Stimulated activated CD8-positive, alpha-beta memory T cell treated with anti-CD3 and anti-CD28 coated beads, Interleukin-15, amount 100 ng/mL, for 48 hours (primary cell): ENCODE data around the gene C3orf22.
"Not testable (repeated sequence)": the region's sequence is repeated elsewhere in the genome, so short reads cannot be mapped to it uniquely, and the experiment has no call there.

ENCODE experiments used
- DNase-seq, 2 donors: peaks; one replicate each; pipeline ENCODE4 v3.0.0-alpha.2; 2020; ENCODE audit warnings: low read depth in 2 of 2

C3orf22 gene, protein sequence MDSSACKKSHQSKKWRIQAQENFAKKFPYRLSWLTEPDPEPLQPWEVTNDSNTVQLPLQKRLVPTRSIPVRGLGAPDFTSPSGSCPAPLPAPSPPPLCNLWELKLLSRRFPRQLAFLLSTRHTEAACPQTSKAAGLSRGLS

GRCh38 chr3:126558336-126559071 lies at the start of gene C3orf22:
Gene C3orf22, minus strand, starts transcription at chr3:126558932. Its CDS starts 5,542 bp downstream, at chr3:126553390.
- DNase-seq = no peak

DNA sequence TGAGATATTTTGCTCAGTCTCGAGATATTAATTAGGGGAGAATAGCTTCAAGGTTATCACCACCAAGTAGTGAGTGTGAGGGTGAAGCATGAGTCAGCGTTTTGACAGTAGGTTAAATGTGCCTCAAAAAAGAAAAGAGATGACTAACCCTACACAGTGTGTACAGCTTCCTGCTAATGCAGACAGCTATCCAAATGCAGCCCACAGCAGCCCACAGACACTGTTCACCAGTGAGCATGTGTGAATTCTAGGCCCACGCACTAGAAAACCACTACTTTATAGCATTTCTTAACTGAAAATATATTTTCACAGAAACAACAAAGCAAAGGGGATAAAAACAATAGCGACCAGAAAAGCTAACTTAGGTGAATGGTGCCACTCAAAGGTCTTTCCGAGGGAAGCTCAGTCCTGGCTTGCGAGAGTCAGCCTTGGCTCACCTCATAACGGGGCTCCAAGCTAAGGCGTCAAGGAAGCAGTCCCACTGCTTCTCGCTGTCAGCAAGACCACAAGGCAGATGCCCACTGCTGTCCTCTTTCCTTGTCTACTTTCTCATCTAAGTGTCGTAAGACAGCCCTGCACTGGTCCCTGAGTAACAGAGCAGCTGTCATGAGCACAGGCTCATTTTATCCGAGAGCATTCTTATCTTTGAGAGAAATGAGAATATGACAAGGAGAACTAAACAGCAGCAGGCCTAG lies 48.6 kb upstream of the C3orf22 start:
- DNase-seq = peak in 1 of 2 donors; percentile 5

GRCh38 chr3:126606001-126606400 lies 47.3 kb upstream of the C3orf22 start:
- DNase-seq = no peak

DNA sequence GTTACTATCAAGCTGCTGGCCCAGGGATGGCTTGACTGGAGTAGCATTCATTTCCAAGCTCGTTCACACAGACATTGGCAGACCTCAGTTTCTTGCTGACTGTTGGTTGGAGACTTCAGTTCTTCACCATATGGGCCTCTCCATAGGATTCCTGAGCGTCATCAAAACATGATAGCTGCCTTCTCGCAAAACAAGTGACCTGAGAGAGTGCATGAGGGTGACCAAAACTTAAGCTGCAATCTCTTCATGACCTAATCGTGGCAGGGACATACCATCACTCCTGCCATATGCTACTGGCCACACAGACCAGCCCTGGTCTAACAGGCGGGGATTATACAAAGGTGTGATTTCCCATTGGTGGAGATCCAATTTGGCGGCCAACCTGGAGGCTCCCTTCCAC lies 46.0 kb upstream of the C3orf22 start:
- no peak for DNase-seq

- no peak for DNase-seq
These were observed 40.4 kb upstream of the C3orf22 start for GRCh38 chr3:126599101-126599500.

- DNase-seq = not testable (repeated sequence)
These were observed 36.7 kb upstream of the C3orf22 start for GRCh38 chr3:126595479-126595878.

GRCh38 chr3:126591515-126591914 lies 32.8 kb upstream of the C3orf22 start:
- DNase-seq = not testable (repeated sequence)

- DNase-seq = no peak
These were observed 23.6 kb upstream of the C3orf22 start for GRCh38 chr3:126582311-126582710.

- no peak for DNase-seq
These were observed 22.8 kb upstream of the C3orf22 start for GRCh38 chr3:126581569-126581968.

GRCh38 chr3:126580746-126581145 lies 22.0 kb upstream of the C3orf22 start:
- no peak for DNase-seq

DNA sequence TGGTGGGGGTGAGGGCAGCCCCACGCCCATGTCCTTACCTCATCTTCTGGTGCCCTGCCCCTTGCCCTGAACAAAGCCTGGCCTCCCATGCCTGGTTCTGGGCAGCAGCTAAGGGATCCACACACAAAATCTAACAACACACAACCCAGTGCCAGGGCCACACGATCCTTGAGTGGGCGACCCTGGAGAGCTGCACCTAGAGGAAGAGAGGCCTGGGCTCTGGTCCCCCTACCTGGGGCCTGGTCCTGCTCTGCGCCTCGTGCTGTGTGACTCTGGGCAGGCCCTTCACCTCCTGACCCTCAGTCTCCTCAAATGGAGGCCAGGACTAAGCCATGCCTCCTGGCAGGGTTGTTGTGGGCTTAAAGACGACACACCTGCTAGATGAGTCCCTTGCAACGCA lies 20.0 kb upstream of the C3orf22 start:
- no peak for DNase-seq

GRCh38 chr3:126577261-126577660 lies 18.5 kb upstream of the C3orf22 start:
- DNase-seq = no peak

- no peak for DNase-seq
These were observed 14.9 kb upstream of the C3orf22 start for GRCh38 chr3:126573492-126574117.

GRCh38 chr3:126571078-126571477 lies 12.3 kb upstream of the C3orf22 start:
- DNase-seq = no peak

GRCh38 chr3:126570103-126570541 lies 11.4 kb upstream of the C3orf22 start:
- DNase-seq = no peak

DNA sequence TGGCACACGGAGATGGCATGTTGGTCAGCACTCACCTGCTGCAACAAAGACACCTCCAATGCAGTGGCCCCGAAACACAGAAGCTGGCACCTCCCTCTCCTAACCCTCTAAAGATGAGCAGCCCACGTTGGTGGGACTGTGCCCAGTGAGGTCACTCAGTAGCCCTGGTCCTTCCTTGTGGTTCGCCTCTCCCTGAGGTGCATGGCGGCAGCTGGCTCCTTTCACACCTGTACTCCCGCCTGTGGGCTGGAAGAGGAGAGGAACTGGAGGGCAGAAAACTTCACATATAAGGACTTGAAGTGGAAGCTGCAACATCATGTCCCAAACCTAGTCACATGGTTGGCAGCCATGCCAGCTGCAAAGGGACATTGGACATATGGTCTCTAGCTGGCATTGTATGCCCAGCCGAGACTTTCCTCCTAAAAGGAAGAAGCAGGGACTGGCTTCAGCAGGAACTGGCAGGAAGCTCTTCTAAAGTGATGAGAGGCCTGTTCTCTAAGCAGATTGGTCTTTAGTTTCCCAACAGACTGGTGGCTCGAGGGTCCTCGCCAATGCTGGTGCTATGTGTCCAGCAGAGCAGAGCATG lies 10.8 kb upstream of the C3orf22 start:
- no peak for DNase-seq

- DNase-seq = no peak
These were observed 10.1 kb upstream of the C3orf22 start for GRCh38 chr3:126568776-126569342.

DNA sequence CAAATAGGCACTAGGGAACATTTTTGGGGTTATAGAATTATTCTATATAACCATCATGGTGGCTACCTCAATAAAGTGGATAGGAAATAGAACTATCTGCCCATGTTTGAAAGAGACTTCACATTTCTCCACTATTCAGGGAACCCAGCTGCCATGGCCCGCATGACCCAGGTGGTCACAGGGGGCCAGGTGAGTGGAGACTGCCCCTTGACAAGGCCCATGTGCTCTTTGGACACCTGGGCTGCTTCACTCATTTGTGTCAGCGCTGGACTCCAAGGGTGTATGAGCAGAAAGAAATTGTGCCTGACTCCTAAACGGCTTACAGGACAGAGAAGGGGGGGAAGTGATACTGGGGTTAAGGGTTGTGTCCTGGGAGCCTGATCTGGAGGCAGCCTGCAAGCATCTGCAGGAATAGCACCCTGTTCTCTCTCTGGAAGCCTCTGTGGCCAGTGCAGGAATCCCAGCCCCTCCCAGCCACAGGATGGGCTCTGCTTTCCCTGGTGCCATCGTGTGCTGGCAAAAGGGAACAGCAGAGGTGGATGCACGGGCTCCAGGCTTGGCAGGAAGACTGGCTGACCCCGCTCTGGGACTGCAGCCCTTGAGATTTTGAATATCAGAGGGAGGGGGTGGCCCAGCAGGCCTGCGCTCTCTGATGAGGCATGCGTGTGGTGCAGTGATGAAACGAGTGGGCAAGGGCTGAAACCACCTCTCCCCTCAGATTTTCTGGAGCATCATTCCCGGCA lies 9.1 kb upstream of the C3orf22 start:
- DNase-seq = no peak

- DNase-seq = no peak
These were observed 4.1 kb upstream of the C3orf22 start for GRCh38 chr3:126562737-126563276.

DNA sequence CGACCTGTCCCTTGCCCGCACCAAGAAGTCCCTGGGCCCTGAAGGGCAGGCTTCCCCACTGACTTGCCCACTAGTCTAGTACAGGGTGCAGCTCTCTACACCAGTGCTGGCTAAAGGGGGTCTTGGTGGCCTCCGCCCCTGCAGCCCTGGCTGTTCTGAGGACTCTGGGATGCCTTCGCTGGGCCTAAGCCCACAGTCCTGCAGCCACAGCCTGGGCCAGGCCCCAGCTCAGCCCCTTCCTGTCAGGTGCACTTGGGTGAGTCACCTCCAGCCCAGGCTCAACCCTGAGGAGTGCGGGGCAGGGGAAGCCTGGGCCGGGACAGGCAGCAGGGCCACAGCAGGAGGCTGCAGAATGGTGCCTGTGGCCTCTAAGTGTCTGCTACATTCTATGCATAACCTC lies 971 bp downstream of the C3orf22 start:
- DNase-seq = no peak

GRCh38 chr3:126557415-126557745 lies 1.4 kb downstream of the C3orf22 start:
- DNase-seq = no peak
